Right ventricle myocardium superior (tissue), 1 donor: ENCODE data around the gene KIF25. TPM values are rescaled to one million over a fixed set of nuclear protein-coding genes. Genes with fewer than 3 reads are reported as not detected.

Source experiments
- ATAC-seq: fragments of 200-7000 bp; cut with Tn5 transposase; one replicate; pipeline ENCODE4 v1.9.1; 2020; ENCODE audit warnings: mild to moderate bottlenecking; ENCODE audit not compliant: poor library complexity
- DNase-seq: peaks from one replicate; pipeline ENCODE4 v3.0.0-alpha.2; 2020
- intact Hi-C: fragments of 100-400 bp; cut with DNase I; formaldehyde crosslinking; loops from one replicate; pipeline ENCODE4 v1.11.2; 2022
- total RNA-seq: library from RNA; stranded (reverse); fragmentation: NEBNext Ultra II Directional; extraction: Animal tissue kit (Norgen Biotek cat#: 25700); gene quantifications from one replicate; pipeline ENCODE4 v1.2.1, GENCODE V29; 2021
- donor health status: DM: no; HTN: yes; CAD: no; lungs with severe emphysema.

Gene KIF25
- total RNA-seq, 1 donor from 2014 or later = 0.35 TPM

GRCh38 chr6:168053086-168053956, 55.9 kb downstream of the KIF25 start:
- no peak for ATAC-seq
- intact Hi-C loops = loop anchor here (10.0 kb wide), 1 partner anchor 149 kb away; no protein-coding TSS in a partner anchor
- peak; percentile 41 for DNase-seq

- ATAC-seq = no peak
- intact Hi-C loops = loop anchor here (10.0 kb wide), 1 partner anchor 149 kb away; no protein-coding TSS in a partner anchor
- DNase-seq = no peak
Observed at GRCh38 chr6:168053957-168054471, 56.5 kb downstream of the KIF25 start.

- ATAC-seq (peak; percentile 92), DNase-seq (peak; percentile 87)
- intact Hi-C loops = loop anchor here (10.0 kb wide), 1 partner anchor 150 kb away; no protein-coding TSS in a partner anchor
Observed at GRCh38 chr6:168054765-168055560, 57.5 kb downstream of the KIF25 start.

GRCh38 chr6:168055696-168056489, 58.4 kb downstream of the KIF25 start:
- intact Hi-C loops = loop anchor here (10.0 kb wide), 1 partner anchor 151 kb away; no protein-coding TSS in a partner anchor
- ATAC-seq = no peak
- DNase-seq = no peak

GRCh38 chr6:168056892-168057527, 59.5 kb downstream of the KIF25 start:
- ATAC-seq = no peak
- DNase-seq = no peak
- intact Hi-C loops = loop anchor here (10.0 kb wide), 1 partner anchor 152 kb away; no protein-coding TSS in a partner anchor

- DNase-seq = no peak
- no peak for ATAC-seq
- intact Hi-C loops = loop anchor here (10.0 kb wide), 1 partner anchor 153 kb away; no protein-coding TSS in a partner anchor
Observed at GRCh38 chr6:168057836-168058235, 60.4 kb downstream of the KIF25 start.

- intact Hi-C loops = loop anchor here (10.0 kb wide), 1 partner anchor 154 kb away; no protein-coding TSS in a partner anchor
- ATAC-seq (no peak), DNase-seq (no peak)
Observed at GRCh38 chr6:168058691-168059551, 61.5 kb downstream of the KIF25 start.

- ATAC-seq = peak; percentile 84
- intact Hi-C loops = loop anchor here (5.0 kb wide), 1 partner anchor 57 kb away; no protein-coding TSS in a partner anchor
Observed at GRCh38 chr6:168060521-168060931, 63.1 kb downstream of the KIF25 start.

GRCh38 chr6:168061269-168062210, 64.1 kb downstream of the KIF25 start:
- DNase-seq = no peak
- intact Hi-C loops = loop anchor here (5.0 kb wide), 1 partner anchor 56 kb away; no protein-coding TSS in a partner anchor

More at GRCh38 chr6:168060521-168060931, 63.1 kb downstream of the KIF25 start:
- peak; percentile 78 for DNase-seq

GRCh38 chr6:168062346-168063289, 65.1 kb downstream of the KIF25 start:
- intact Hi-C loops = loop anchor here (5.0 kb wide), 1 partner anchor 55 kb away; no protein-coding TSS in a partner anchor
- no peak for DNase-seq
- ATAC-seq = no peak

More at GRCh38 chr6:168061269-168062210, 64.1 kb downstream of the KIF25 start:
- no peak for ATAC-seq

GRCh38 chr6:168063431-168063830, 66.0 kb downstream of the KIF25 start:
- intact Hi-C loops = loop anchor here (5.0 kb wide), 1 partner anchor 54 kb away; no protein-coding TSS in a partner anchor
- ATAC-seq (no peak), DNase-seq (no peak)

- intact Hi-C loops = loop anchor here (5.0 kb wide), 1 partner anchor 53 kb away; no protein-coding TSS in a partner anchor
- DNase-seq (no peak), ATAC-seq (no peak)
Observed at GRCh38 chr6:168064226-168064807, 66.8 kb downstream of the KIF25 start.

GRCh38 chr6:168067081-168067759, 69.7 kb downstream of the KIF25 start:
- intact Hi-C loops = no loop called here
- no peak for ATAC-seq
- DNase-seq = no peak
